CD4-positive, alpha-beta T cell treated with Interleukin-21 for 1 hour (primary cell): ENCODE results near the gene LIN28A.
"Not testable (repeated sequence)": the region's sequence is repeated elsewhere in the genome, so short reads cannot be mapped to it uniquely, and the experiment has no call there.

Experiments
- DNase-seq: peaks from one replicate; pipeline ENCODE4 v3.0.0-alpha.2; 2020

Gene LIN28A, protein sequence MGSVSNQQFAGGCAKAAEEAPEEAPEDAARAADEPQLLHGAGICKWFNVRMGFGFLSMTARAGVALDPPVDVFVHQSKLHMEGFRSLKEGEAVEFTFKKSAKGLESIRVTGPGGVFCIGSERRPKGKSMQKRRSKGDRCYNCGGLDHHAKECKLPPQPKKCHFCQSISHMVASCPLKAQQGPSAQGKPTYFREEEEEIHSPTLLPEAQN

GRCh38 chr1:26410706-26411623 lies at the start of gene LIN28A:
TSS of gene LIN28A (plus strand) at chr1:26410817. CDS start at chr1:26410892, 75 bp downstream.
- DNase-seq, result no peak

- no peak for DNase-seq
These were observed 49.0 kb upstream of the LIN28A start for GRCh38 chr1:26361605-26362122.

DNA sequence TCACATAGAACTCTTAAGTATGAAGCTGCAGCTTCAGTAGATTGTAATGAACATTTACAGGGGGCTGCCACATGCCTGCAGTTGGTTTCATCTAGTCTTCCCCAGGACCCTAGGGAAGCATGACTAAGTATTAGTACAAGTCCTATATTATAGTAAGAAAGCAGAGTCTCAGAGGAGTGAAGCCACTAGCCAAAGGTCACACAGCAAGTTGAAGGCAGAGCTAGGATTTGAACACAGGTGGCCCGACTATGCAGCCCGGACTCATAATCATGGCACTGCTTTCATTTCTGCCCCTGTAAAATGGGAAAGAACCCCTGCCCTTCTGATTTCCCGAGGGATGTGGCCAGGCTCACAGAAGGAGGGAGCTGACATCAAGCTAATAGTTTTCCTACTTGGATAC lies 48.3 kb upstream of the LIN28A start:
- DNase-seq, result no peak

- peak; percentile 86 for DNase-seq
These were observed 46.8 kb upstream of the LIN28A start for GRCh38 chr1:26363549-26364448.

DNA sequence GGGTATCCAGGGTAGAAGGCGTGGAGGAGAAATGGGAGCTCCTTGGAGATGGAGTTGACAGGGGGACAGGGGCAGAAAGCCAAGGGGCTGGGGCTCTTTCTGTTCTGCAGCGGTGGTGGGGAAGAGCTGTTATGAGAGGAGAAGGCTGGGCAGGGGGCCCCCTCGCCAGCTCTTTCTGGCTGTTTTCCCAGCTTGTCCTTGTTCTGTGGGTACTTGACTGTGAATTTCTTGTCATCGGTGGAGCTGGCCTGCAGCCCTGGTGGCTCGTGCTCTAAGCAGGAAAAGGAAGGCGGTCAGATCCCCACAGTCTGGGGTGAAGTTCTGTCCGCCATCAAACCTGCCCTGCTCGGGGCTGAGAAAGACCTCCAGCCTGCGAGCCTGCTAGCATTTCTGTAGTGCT lies 45.7 kb upstream of the LIN28A start:
- DNase-seq, result no peak

DNA sequence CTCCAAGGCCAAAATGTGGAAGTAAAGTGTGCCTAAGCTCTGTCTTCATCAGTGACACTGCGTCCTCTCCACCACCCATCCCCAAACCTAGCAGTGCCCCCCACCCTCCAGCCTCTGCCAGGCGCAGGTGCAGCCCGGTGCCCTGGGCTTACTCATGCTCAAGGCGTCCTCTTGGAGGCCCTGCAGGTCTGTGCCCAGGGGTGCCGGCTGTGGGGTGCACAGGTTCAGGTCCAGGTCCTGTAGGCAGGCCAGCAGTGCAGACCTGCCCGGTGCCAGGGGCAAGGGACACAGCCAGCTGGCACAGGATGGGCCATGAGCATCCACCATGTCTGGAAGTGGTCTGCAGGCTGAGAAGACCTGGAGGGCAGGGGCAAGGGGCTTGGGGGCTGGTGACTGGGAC lies 43.2 kb upstream of the LIN28A start:
- DNase-seq, result no peak

- DNase-seq, result no peak
These were observed 42.6 kb upstream of the LIN28A start for GRCh38 chr1:26368006-26368405.

DNA sequence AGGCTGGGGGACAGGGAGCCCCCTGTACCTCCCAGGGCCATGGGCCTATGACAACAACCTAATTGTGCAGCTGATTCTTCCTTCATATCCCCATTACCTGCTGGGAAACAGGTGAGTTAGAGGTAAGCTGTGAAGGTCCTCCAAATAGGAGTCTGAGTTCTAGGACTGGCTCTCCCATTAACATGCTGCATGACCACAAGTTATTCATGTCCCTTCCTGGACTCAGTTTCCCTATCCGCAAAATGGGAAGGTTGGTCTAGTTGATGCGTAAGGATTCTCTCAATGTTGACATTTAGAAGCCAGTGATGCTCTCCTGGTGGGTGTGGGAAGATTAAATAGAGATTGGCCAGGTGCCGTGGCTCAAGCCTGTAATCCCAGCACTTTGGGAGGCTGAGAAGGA lies 42.1 kb upstream of the LIN28A start:
- no peak for DNase-seq

DNA sequence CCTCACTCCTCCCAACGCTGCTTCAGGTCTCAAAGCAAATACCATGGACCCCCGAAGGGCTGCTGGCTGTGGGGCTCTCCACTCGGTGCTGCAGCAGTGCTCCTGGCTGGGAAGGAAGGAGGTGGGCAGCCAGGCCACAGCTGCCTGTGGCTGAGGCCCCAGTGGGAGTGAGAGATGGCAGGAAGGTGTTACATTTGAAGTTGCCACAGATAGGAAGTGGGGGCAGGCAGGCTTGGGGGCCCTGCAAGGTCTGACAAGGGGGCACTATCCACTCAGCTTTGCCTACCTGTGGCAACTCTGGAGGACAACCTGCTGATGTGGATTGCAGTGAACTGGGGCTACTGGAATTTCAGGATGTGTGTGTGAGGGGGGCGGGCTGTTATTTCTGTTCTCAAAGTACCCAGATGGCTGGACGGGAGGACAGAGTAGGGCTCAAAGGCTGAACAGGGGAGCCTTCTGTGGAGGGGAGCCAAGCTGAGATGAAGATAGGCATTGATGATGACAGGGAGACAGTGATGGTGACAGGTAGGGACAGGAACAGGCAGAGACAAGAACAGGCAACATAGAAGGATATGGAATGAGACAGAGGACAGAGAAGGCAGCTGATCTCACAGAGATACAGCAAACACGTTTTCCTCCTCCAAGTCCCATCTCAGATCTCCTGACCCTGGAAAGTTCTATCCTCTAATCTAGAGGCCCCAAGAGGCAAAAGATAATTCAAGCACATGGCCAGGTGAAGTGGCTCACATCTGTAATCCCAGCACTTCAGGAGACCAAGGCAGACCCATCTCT lies 39.8 kb upstream of the LIN28A start:
- peak; percentile 22 for DNase-seq

- no peak for DNase-seq
These were observed 38.6 kb upstream of the LIN28A start for GRCh38 chr1:26372039-26372438.

- not testable (repeated sequence) for DNase-seq
These were observed 38.0 kb upstream of the LIN28A start, which contains the start of gene ZNF683 for GRCh38 chr1:26372611-26373010. TSS of gene ZNF683 (minus strand) at chr1:26372750. CDS start at chr1:26368571, 4,179 bp downstream.

GRCh38 chr1:26373281-26373680 lies 37.3 kb upstream of the LIN28A start:
- DNase-seq, result peak; percentile 54

DNA sequence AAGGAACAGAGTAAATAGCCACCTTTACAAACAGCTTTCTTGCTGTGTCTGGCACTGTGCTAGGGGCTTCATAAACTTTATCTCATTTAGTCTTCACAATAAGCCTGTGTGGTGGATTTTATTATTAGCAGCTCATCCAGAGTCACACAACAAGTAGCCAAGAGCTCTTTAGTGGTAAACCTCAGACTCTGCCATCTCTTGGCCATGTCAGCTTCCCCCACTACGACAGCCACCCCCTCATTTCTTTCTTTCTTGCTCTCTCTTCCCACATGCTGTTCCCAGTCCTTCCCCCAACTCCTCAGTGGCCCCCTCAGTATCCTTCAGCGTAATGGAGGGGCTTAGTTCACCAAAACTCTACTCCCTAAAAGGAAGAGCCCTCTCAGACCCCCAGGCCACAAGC lies 36.8 kb upstream of the LIN28A start:
- DNase-seq, result no peak

DNA sequence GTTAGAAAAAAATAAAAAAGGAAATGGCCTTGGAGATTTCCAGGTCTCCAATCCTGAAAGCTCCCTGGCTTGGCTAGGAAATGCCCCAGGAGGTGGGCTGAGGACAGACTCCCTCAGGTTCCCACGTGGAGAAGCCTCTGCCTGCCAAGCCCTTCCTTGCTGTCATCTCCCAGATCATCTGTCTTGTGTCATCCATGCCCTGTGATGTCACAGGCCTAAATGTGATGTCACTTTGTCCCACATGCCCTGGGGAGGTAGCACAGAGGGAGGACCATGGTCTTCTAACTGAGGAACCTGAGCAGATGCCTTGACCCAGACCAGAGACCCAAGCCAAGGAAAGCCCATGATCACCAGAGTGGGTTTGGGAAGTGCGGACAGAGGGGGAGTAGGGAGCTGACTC lies 36.3 kb upstream of the LIN28A start:
- DNase-seq, result not testable (repeated sequence)

GRCh38 chr1:26375081-26375480 lies 35.5 kb upstream of the LIN28A start:
- peak; percentile 21 for DNase-seq

- no peak for DNase-seq
These were observed 34.6 kb upstream of the LIN28A start for GRCh38 chr1:26376050-26376449.

GRCh38 chr1:26378088-26378878 lies 32.3 kb upstream of the LIN28A start:
- DNase-seq, result peak; percentile 86

DNA sequence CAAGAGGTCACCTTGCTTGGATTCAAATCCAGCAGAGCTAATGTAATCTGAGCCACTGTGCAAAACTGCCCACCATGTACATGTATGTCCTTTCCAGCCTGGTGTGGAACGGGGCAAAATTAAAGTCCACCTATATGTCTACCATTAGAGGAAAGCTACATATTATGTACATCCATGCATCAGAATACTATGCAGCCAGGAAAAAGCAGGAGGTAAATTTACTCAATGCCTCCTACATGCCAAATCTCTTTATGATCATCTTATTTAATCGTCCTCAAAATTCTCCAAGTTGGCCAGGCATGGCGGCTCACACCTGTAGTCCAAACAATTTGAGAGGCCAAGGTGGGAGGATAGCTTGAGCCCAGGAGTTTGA lies 31.8 kb upstream of the LIN28A start:
- DNase-seq, result no peak

DNA sequence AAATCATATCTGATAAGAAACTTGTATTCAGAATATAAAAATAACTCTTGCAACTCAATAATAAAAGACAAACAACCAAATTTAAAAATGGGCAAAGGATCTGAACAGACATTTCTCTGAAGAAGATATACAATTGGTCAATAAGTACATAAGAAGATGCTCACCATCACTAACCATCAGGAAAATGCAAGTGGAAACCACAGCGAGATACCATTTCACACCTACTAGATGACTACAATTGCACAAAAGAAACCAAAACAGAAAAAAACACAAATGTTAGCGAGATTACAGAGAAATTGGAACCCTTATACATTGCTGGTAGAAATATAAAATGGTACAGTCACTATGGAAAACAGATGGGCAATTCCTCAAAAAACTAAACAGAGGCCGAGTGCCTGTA lies 26.5 kb upstream of the LIN28A start:
- DNase-seq, result peak; percentile 33

DNA sequence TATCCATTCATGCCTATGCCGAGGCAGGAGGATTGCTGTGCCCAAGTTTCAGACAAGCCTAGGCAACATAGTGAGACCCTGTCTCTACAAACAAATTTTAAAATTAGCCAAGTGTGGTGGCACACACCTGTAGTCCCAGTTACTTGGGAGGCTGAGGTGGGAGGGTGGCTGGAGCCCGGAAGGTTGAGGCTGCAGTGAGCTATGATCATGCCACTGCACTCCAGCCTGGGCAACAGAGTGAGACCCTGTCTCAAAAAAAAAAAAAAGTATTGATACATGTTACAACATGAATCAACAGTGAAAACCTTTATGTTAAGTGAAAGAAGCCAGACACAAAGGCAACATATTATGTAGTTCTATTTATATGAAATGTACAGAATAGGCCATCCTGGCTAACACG lies 25.6 kb upstream of the LIN28A start:
- not testable (repeated sequence) for DNase-seq

- no peak for DNase-seq
These were observed 23.2 kb upstream of the LIN28A start for GRCh38 chr1:26387447-26387846.
